Measurements from ENCODE around the gene EVI5.

- no peak for TF ChIP-seq POLR2A (IDR thresholded peaks at IDR 0.05)
- TF ChIP-seq CTCF (IDR thresholded peaks at IDR 0.05): no peak
- TF ChIP-seq POLR2AphosphoS5 (IDR thresholded peaks at IDR 0.05): no peak
Measured at GRCh38 chr1:92543131-92544055, 241.5 kb downstream of the EVI5 start.

Data from sigmoid colon (tissue), 4 donors.